A549 (cell line): ENCODE data around the gene PRCP. TPM values are rescaled to one million over a fixed set of nuclear protein-coding genes. Genes with fewer than 3 reads are reported as not detected.
"Not testable (repeated sequence)": the region's sequence is repeated elsewhere in the genome, so short reads cannot be mapped to it uniquely, and the experiment has no call there.

ENCODE experiments used
- ATAC-seq, 2 experiments: fragments of 200-7000 bp in 1 of 2; fragments of >200 bp in 1 of 2; cut with Nextera tagmentation in 1 of 2; cut with Tn5 transposase in 1 of 2; 3 replicates each; pipeline versions ENCODE4 v1.8.0 to v1.9.1; 2018 to 2020; ENCODE audit warnings: mild to moderate bottlenecking in 1 of 2, moderate library complexity in 1 of 2
- CTCF ChIA-PET: fragments of 300-600 bp; sonication (Branson Sonifier 250); formaldehyde crosslinking; extraction: SDS; loops from one replicate; lab custom pipeline; 2021; ENCODE audit warnings: antibody characterized with exemption, inconsistent platforms; lab: Yijun Ruan, JAX
- POLR2A ChIA-PET: fragments of 350-600 bp; formaldehyde crosslinking; extraction: SDS; loops from one replicate; lab custom pipeline; 2021; ENCODE audit warnings: antibody characterized with exemption, inconsistent platforms; lab: Yijun Ruan, JAX
- DNase-seq, 2 experiments: peaks; one replicate each; pipeline versions ENCODE4 v3.0.0 to v3.0.0-alpha.2; 2011 to 2016; ENCODE audit warnings: low read depth in 1 of 2, low spot score in 1 of 2
- FAIRE-seq: peaks from 2 replicates; lab custom pipeline; 2011; peaks lifted over from hg19 to GRCh38; lab: Jason Lieb, UNC
- H3K27ac ChIP-seq, 2 experiments: fragments of >200 bp; sonication (Bioruptor Twin); formaldehyde crosslinking; 3 replicates each; pipeline ENCODE4 v1.5.1; 2016 to 2017
- H3K4me1 ChIP-seq: fragments of >200 bp; sonication (Bioruptor Twin); formaldehyde crosslinking; 3 replicates; pipeline ENCODE4 v1.6.1; 2016
- H3K4me2 ChIP-seq: fragments of >200 bp; sonication (Bioruptor Twin); formaldehyde crosslinking; 3 replicates; pipeline ENCODE4 v1.6.1; 2016
- H3K4me3 ChIP-seq: fragments of >200 bp; sonication (Bioruptor Twin); formaldehyde crosslinking; 3 replicates; pipeline ENCODE4 v1.5.1; 2016
- H3K9me3 ChIP-seq: fragments of >200 bp; sonication (Bioruptor Twin); formaldehyde crosslinking; 3 replicates; pipeline ENCODE4 v1.6.1; 2016
- ATOH8 ChIP-seq: fragments of 250-450 bp; sonication (Bioruptor Pico); IDR thresholded peaks from 2 replicates; pipeline ENCODE4 v1.5.0; 2020; ENCODE audit warnings: low read depth, mild to moderate bottlenecking, moderate library complexity
- CBX8 ChIP-seq: fragments of 200-600 bp; sonication (generic); IDR thresholded peaks from 2 replicates; pipeline ENCODE4 v1.6.1; 2016
- CHD2 ChIP-seq: fragments of 150-350 bp; IDR thresholded peaks from 2 replicates; pipeline ENCODE4 v1.6.1; 2014; ENCODE audit warnings: low read length; ENCODE audit not compliant: partially characterized antibody
- CHD4 ChIP-seq: fragments of 200-600 bp; sonication (generic); IDR thresholded peaks from 2 replicates; pipeline ENCODE4 v1.6.1; 2016; ENCODE audit warnings: antibody characterized with exemption, mild to moderate bottlenecking, borderline replicate concordance
- ESRRA ChIP-seq: fragments of 150-350 bp; IDR thresholded peaks from 2 replicates; pipeline ENCODE4 v1.6.1; 2014; ENCODE audit warnings: mild to moderate bottlenecking, low read length, borderline replicate concordance
- FOSB ChIP-seq: fragments of 250-450 bp; sonication (Bioruptor Pico); IDR thresholded peaks from 2 replicates; pipeline ENCODE4 v1.5.0; 2020; ENCODE audit warnings: mild to moderate bottlenecking, moderate library complexity
- FOSL2 ChIP-seq, 2 experiments: fragments of 450-650 bp in 1 of 2; fragments of >200 bp in 1 of 2; sonication (Bioruptor Twin) in 1 of 2; formaldehyde crosslinking; IDR thresholded peaks; 2 replicates each; pipeline versions ENCODE4 v1.5.0 to v1.6.1; 2016 to 2020; ENCODE audit warnings: mild to moderate bottlenecking in 1 of 2, moderate library complexity in 1 of 2
- FOXS1 ChIP-seq: fragments of 250-450 bp; sonication (Bioruptor Pico); IDR thresholded peaks from 2 replicates; pipeline ENCODE4 v1.5.0; 2020; ENCODE audit warnings: mild to moderate bottlenecking, moderate library complexity
- HES2 ChIP-seq: fragments of >200 bp; sonication (Bioruptor Twin); formaldehyde crosslinking; IDR thresholded peaks from 2 replicates; pipeline ENCODE4 v1.6.1; 2016
- HOXA7 ChIP-seq: fragments of 250-450 bp; sonication (Bioruptor Pico); IDR thresholded peaks from 2 replicates; pipeline ENCODE4 v1.5.0; 2020; ENCODE audit warnings: mild to moderate bottlenecking, moderate library complexity
- JUN ChIP-seq, 2 experiments: fragments of >200 bp; sonication (Bioruptor Twin); formaldehyde crosslinking; IDR thresholded peaks; 2 replicates in 1 of 2; 3 replicates in 1 of 2; pipeline ENCODE4 v1.6.1; 2016 to 2017
- KDM5A ChIP-seq: fragments of 200-600 bp; sonication (generic); IDR thresholded peaks from 2 replicates; pipeline ENCODE4 v1.6.1; 2016; ENCODE audit warnings: antibody characterized with exemption, mild to moderate bottlenecking
- MAX ChIP-seq: IDR thresholded peaks from 2 replicates; pipeline ENCODE4 v1.6.1; 2012
- MYC ChIP-seq: IDR thresholded peaks from 2 replicates; pipeline ENCODE4 v1.6.1; 2012; ENCODE audit warnings: mild to moderate bottlenecking, inconsistent platforms, low read length, improper control_type of control experiment, borderline replicate concordance
- NFE2L2 ChIP-seq: fragments of 150-350 bp; conservative IDR thresholded peaks from 2 replicates; pipeline ENCODE4 v1.6.1; 2014; ENCODE audit warnings: low read length
- POLR2AphosphoS2 ChIP-seq: conservative IDR thresholded peaks from 2 replicates; pipeline ENCODE4 v1.6.1; 2012; ENCODE audit warnings: low read length, improper control_type of control experiment, inconsistent platforms
- RCOR1 ChIP-seq: fragments of 150-350 bp; IDR thresholded peaks from 2 replicates; pipeline ENCODE4 v1.6.1; 2014; ENCODE audit warnings: antibody characterized with exemption, low read length, low read depth
- RFX5 ChIP-seq: fragments of 450-650 bp; IDR thresholded peaks from 2 replicates; pipeline ENCODE4 v1.7.1; 2014; ENCODE audit warnings: antibody characterized with exemption, mild to moderate bottlenecking, moderate library complexity
- RNF2 ChIP-seq: fragments of 200-600 bp; sonication (generic); IDR thresholded peaks from 2 replicates; pipeline ENCODE4 v1.6.1; 2016; ENCODE audit warnings: low read depth, mild to moderate bottlenecking, antibody characterized with exemption, moderate library complexity, borderline replicate concordance
- SMC3 ChIP-seq: fragments of >200 bp; sonication (Bioruptor Twin); formaldehyde crosslinking; IDR thresholded peaks from 3 replicates; pipeline ENCODE4 v1.6.1; 2018; ENCODE audit warnings: inconsistent platforms
- SREBF2 ChIP-seq: fragments of 450-650 bp; IDR thresholded peaks from 2 replicates; pipeline ENCODE4 v1.6.1; 2014; ENCODE audit warnings: mild to moderate bottlenecking, moderate library complexity
- USF2 ChIP-seq: fragments of 450-650 bp; IDR thresholded peaks from 2 replicates; pipeline ENCODE4 v1.6.1; 2014; ENCODE audit warnings: antibody characterized with exemption
- ZFP36 ChIP-seq: fragments of 450-650 bp; IDR thresholded peaks from 2 replicates; pipeline ENCODE4 v1.6.1; 2014; ENCODE audit warnings: borderline replicate concordance; ENCODE audit not compliant: partially characterized antibody
- ZNF302 ChIP-seq: fragments of 250-450 bp; sonication (Bioruptor Pico); IDR thresholded peaks from 2 replicates; pipeline ENCODE4 v1.9.0; 2021; ENCODE audit warnings: inconsistent platforms, mild to moderate bottlenecking, moderate library complexity
- WGBS: methylation state at CpG from one replicate; pipeline ENCODE4 v1.1.6; 2017; ENCODE audit errors: missing lambda C conversion rate; 5-methylcytosine and 5-hydroxymethylcytosine counted together
- polyA plus RNA-seq, 4 experiments: library from polyadenylated mRNA; depleted of rRNA in 3 of 4; stranded (reverse); fragments of >200 nt; fragmentation: RNase III in 1 of 4; extraction: RNeasy Plus Mini Kit Qiagen cat#74134 plus additional on column Dnase treatment in 1 of 4; gene quantifications; 2 replicates in 3 of 4; 3 replicates in 1 of 4; pipeline ENCODE4 v1.2.3, GENCODE V29; 2011 to 2017

The PRCP gene
- polyA plus RNA-seq, 2 of the 4 experiments (the other 2 are of a cell fraction): 49.8 to 86.2 TPM

DNA sequence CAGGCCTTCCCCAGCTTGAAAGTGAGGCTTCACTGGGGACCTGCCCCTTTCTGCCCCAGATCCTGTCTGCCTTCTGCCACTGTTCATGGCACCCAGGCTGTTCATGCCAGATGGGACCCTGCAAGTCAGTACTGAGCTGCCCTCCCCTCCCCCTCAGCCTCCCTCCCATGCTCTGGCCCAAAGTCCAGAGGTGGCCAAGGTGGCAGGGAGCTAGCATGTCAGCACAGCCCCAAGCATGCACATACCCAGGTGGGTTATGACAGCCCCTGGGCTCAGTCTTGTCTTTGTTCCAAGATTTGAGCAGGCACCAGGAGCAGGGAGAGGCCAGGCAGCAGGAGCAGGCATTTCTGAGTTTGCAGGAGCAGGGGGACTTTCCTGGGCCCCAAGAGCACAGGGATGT, 45.5 kb upstream of the PRCP start:
- ATAC-seq (no peak), DNase-seq (no peak), FAIRE-seq (no peak)
- Histone ChIP-seq H3K27ac (no peak overlapping the region), H3K4me3 (no peak overlapping the region), H3K4me1 (no peaks in the 10 kb centered on the region), H3K9me3 (no peaks in the 10 kb centered on the region), H3K4me2 (no peak overlapping the region)
- ChIA-PET CTCF (interaction anchor here (0.8 kb wide), 1 partner anchor 12 kb away, joined by 3 read pairs; no protein-coding TSS in a partner anchor), POLR2A (no interaction called here)
- TF ChIP-seq HOXA7 (CRISPR knock-in tag) (no peak), POLR2AphosphoS2 (no peak), CHD2 (no peak), RFX5 (no peak), ZNF302 (CRISPR knock-in tag) (no peak), ESRRA (no peak), MAX (no peak), FOSB (CRISPR knock-in tag) (no peak), RNF2 (no peak), CHD4 (no peak), MYC (no peak), JUN (IDR thresholded peaks at IDR 0.05) (no peak), KDM5A (no peak), CBX8 (no peak), ATOH8 (CRISPR knock-in tag) (no peak), SMC3 (no peak), RCOR1 (no peak), ZFP36 (no peak), SREBF2 (no peak), FOSL2 (IDR thresholded peaks at IDR 0.05) (no peak), FOSL2 (CRISPR knock-in tag; IDR thresholded peaks at IDR 0.05) (no peak)

- H3K9me3 ChIP-seq, H3K4me1 ChIP-seq, FAIRE-seq, H3K27ac ChIP-seq, ATAC-seq, POLR2A ChIA-PET, H3K4me3 ChIP-seq, H3K4me2 ChIP-seq, DNase-seq: not testable (repeated sequence)
- CTCF ChIA-PET: interaction anchor here (0.8 kb wide), 1 partner anchor 13 kb away, joined by 3 read pairs; no protein-coding TSS in a partner anchor
- 8% methylated on average over 1 of the region's 1 CpG for WGBS
Measured at GRCh38 chr11:82945041-82945440, 44.8 kb upstream of the PRCP start.

DNA sequence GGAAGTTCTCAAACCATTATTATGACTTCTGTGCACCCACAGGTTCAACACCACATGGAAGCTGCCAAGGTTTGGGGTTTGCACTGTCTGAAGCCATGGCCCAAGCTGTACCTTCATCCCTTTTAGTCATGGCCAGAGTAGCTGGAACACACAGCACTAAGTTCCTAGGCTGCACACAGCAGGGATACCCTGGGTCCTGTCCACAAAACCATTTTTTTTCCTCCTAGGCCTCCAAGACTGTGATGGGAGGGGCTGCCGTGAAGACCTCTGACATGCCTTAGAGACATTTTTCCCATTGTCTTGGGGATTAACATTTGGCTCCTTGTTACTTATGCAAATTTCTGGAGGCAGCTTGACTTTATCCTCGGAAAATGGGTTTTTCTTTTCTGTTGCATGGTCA, 44.0 kb upstream of the PRCP start:
- WGBS: 65% methylated on average over 2 of the region's 2 CpGs
- CTCF ChIA-PET: no interaction called here
- POLR2A ChIA-PET: no interaction called here
- H3K27ac ChIP-seq: no peak overlapping the region
- FAIRE-seq (no peak), DNase-seq (no peak), ATAC-seq (no peak)
- H3K9me3 ChIP-seq: no peaks in the 10 kb centered on the region
- H3K4me2 ChIP-seq: no peak overlapping the region
- no peaks in the 10 kb centered on the region for H3K4me1 ChIP-seq
- TF ChIP-seq HES2 (no peak), USF2 (no peak), FOXS1 (CRISPR knock-in tag) (no peak), NFE2L2 (no peak), SMC3 (no peak)
- H3K4me3 ChIP-seq: no peak overlapping the region

- H3K27ac ChIP-seq, CTCF ChIA-PET, DNase-seq, FAIRE-seq, H3K4me2 ChIP-seq, H3K4me1 ChIP-seq, ATAC-seq, H3K4me3 ChIP-seq, POLR2A ChIA-PET, H3K9me3 ChIP-seq: not testable (repeated sequence)
- 92% methylated on average over 1 of the region's 1 CpG for WGBS
Measured at GRCh38 chr11:82943430-82943829, 43.2 kb upstream of the PRCP start.
